Measurements from ENCODE around the gene GTF2A1.

The GTF2A1 gene

GRCh38 chr14:81172881-81173280 lies 47.9 kb downstream of the GTF2A1 start:
- no peak for FAIRE-seq

GRCh38 chr14:81172353-81172752 lies 48.4 kb downstream of the GTF2A1 start:
- FAIRE-seq, result no peak

GRCh38 chr14:81170829-81171195 lies 49.9 kb downstream of the GTF2A1 start:
- no peak for FAIRE-seq

GRCh38 chr14:81170104-81170828 lies 50.5 kb downstream of the GTF2A1 start:
- FAIRE-seq, result peak; percentile 64

GRCh38 chr14:81169711-81170103 lies 51.1 kb downstream of the GTF2A1 start:
- no peak for FAIRE-seq

GRCh38 chr14:81169267-81169666 lies 51.5 kb downstream of the GTF2A1 start:
- FAIRE-seq, result no peak

- FAIRE-seq, result no peak
Observed at GRCh38 chr14:81166121-81166520, 54.6 kb downstream of the GTF2A1 start.

- FAIRE-seq, result no peak
Observed at GRCh38 chr14:81165188-81165587, 55.6 kb downstream of the GTF2A1 start.

- FAIRE-seq, result no peak
Observed at GRCh38 chr14:81164167-81164774, 56.5 kb downstream of the GTF2A1 start.

GRCh38 chr14:81162941-81163340 lies 57.8 kb downstream of the GTF2A1 start:
- no peak for FAIRE-seq

- no peak for FAIRE-seq
Observed at GRCh38 chr14:81161749-81162148, 59.0 kb downstream of the GTF2A1 start.

- FAIRE-seq, result no peak
Observed at GRCh38 chr14:81161088-81161487, 59.7 kb downstream of the GTF2A1 start.

- FAIRE-seq, result no peak
Observed at GRCh38 chr14:81157431-81157830, 63.3 kb downstream of the GTF2A1 start.

GRCh38 chr14:81153187-81153586 lies 67.6 kb downstream of the GTF2A1 start:
- FAIRE-seq, result no peak

- no peak for FAIRE-seq
Observed at GRCh38 chr14:81148635-81149034, 72.1 kb downstream of the GTF2A1 start.

- no peak for FAIRE-seq
Observed at GRCh38 chr14:81147140-81147897, 73.4 kb downstream of the GTF2A1 start.

- FAIRE-seq, result peak; percentile 92
Observed at GRCh38 chr14:81144824-81145603, 75.7 kb downstream of the GTF2A1 start.

- FAIRE-seq, result no peak
Observed at GRCh38 chr14:81143793-81144192, 77.0 kb downstream of the GTF2A1 start.

- FAIRE-seq, result no peak
Observed at GRCh38 chr14:81141426-81141825, 79.3 kb downstream of the GTF2A1 start.

GRCh38 chr14:81138429-81138828 lies 82.3 kb downstream of the GTF2A1 start:
- no peak for FAIRE-seq

GRCh38 chr14:81137316-81137715 lies 83.4 kb downstream of the GTF2A1 start:
- no peak for FAIRE-seq

GRCh38 chr14:81133400-81133799 lies 87.4 kb downstream of the GTF2A1 start:
- FAIRE-seq, result no peak

- peak; percentile 55 for FAIRE-seq
Observed at GRCh38 chr14:81132468-81132867, 88.3 kb downstream of the GTF2A1 start.
